NB4 (cell line): ENCODE measurements around the gene MCTP2.

Experiments
- DNase-seq: peaks from one replicate; pipeline ENCODE4 v3.0.0; 2010; ENCODE audit warnings: low read depth
- H3K4me3 ChIP-seq: one replicate; pipeline ENCODE4 v1.5.1; 2011; ENCODE audit warnings: mild to moderate bottlenecking, low read depth, low read length, moderate library complexity
- CTCF ChIP-seq: IDR thresholded peaks from one replicate; pipeline ENCODE4 v1.5.1; 2012; ENCODE audit warnings: low read depth, low read length
- MAX ChIP-seq: IDR thresholded peaks from 2 replicates; pipeline ENCODE4 v1.6.1; 2011; ENCODE audit warnings: low read depth, low read length
- MYC ChIP-seq: IDR thresholded peaks from 2 replicates; pipeline ENCODE4 v1.6.1; 2011; ENCODE audit warnings: low read depth, low read length
- POLR2A ChIP-seq: IDR thresholded peaks from 2 replicates; pipeline ENCODE4 v1.6.1; 2011; ENCODE audit warnings: mild to moderate bottlenecking; ENCODE audit not compliant: insufficient read length; ENCODE audit errors: extremely low read depth

Gene MCTP2

GRCh38 chr15:94324117-94324826 is 92.9 kb downstream of the MCTP2 start:
- no peak for TF ChIP-seq POLR2A
- peak; percentile 89 for TF ChIP-seq CTCF
- DNase-seq = peak; percentile 87
- no peak overlapping the region for H3K4me3 ChIP-seq

- DNase-seq = no peak
- no peak overlapping the region for H3K4me3 ChIP-seq
- TF ChIP-seq POLR2A (no peak), MAX (no peak), MYC (no peak), CTCF (no peak)
Observed at GRCh38 chr15:94324835-94325767, 93.7 kb downstream of the MCTP2 start.

- TF ChIP-seq CTCF (peak; percentile 78), MAX (no peak)
- H3K4me3 ChIP-seq = no peak overlapping the region
- DNase-seq = peak; percentile 62
Observed at GRCh38 chr15:94327356-94327936, 96.1 kb downstream of the MCTP2 start.

GRCh38 chr15:94331731-94332130 is 100.4 kb downstream of the MCTP2 start:
- no peak overlapping the region for H3K4me3 ChIP-seq
- no peak for DNase-seq
- TF ChIP-seq MYC = no peak
- TF ChIP-seq CTCF = no peak
- TF ChIP-seq MAX = no peak
- no peak for TF ChIP-seq POLR2A

GRCh38 chr15:94335616-94336015 is 104.3 kb downstream of the MCTP2 start:
- no peak overlapping the region for H3K4me3 ChIP-seq
- DNase-seq = no peak
- TF ChIP-seq MYC = no peak
- no peak for TF ChIP-seq POLR2A
- no peak for TF ChIP-seq MAX
- TF ChIP-seq CTCF = no peak
